Stimulated activated naive CD4-positive, alpha-beta T cell treated with Interleukin-2 at 50 U/mL for 16 hours (primary cell): Measurements from ENCODE around the gene IP6K1.
"Not testable (repeated sequence)": the region's sequence is repeated elsewhere in the genome, so short reads cannot be mapped to it uniquely, and the experiment has no call there.

ENCODE experiments used
- DNase-seq: peaks from one replicate; lab custom pipeline; 2025; lab: John Stamatoyannopoulos, UW

IP6K1 gene

DNA sequence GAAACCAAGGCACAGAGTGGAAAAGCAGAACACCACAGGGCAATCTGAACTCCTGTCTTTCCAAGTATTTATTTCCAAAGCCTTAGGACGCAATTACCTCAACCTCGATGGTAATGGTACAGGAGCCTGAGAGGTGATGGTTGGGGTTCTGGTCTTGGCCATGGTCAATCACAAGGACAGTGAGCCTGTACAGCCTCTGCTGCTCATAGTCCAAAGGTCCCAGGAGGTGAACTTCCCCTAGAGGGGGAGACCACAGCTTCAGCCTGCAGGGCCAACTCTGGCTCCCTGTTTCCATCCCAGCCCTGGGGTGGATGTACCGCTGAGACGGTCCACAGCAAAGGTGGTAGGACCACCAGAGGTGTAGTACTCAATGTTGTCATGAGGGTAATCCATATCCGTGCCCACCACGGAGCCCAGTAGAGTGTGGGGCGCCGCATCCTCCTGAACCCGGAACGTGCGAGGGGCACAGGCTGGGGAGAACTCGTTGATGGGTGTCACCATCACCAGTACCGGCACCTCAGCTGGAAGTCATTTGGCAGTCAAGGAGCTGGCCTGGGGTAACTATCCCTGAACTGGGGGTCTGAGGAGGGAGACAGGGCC is 7.2 kb upstream of the IP6K1 start:
- no peak for DNase-seq

DNA sequence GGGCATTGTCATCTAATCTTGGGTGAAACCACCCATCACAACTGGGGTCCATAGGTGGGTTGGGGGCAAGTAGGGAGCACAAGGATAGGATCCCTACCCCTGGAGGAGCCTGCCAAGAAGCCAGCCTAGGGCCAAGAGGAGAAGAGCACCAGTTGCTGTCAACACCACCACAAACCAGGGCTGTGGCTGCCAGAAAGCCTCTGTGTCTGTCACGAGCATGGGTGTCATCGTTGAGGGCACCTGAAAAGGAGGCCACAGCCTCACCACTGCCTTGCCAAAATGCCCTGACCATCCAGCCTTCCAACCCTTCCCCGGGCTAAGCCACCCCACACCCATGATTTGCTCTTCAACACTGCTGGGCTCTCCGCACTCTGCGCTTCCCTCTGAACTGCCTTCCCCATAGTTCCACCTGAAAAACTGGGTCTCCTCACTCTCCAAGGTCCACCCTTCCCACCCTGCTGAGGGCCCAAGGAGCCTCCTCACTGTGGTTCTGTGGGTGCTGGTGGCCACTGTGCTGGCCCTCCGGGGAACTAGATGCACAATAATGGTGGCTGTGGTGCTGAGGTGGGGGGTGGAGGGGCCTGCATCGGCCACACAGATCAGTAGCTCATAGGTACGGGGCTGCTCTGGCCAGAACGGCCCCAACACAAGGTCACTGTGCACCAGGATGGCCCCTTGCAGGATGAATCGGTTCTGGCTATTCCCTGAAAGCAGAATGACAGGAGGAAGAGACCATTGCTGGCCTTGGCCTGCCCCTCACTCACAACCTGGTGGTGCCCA is 6.2 kb upstream of the IP6K1 start:
- no peak for DNase-seq

DNA sequence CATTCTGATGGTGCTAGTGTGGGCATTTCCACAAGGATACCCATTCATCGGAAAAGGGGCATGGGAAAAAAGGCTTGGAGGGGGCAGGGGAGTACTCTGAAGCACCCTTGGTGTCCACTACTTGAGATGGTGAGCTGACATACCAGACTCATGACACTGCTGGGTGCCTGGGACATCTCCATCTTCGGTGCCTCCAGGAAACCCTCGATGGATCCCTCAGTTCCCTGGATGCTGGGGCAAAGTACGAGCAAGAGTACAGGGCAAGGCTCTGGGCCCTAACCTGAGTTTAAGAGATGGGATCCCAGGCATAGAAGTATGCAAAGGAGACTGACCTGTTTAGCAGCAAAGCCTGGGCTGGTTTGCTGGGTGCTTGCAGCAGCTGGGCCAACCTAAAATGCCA is 5.2 kb upstream of the IP6K1 start:
- DNase-seq, result no peak

DNA sequence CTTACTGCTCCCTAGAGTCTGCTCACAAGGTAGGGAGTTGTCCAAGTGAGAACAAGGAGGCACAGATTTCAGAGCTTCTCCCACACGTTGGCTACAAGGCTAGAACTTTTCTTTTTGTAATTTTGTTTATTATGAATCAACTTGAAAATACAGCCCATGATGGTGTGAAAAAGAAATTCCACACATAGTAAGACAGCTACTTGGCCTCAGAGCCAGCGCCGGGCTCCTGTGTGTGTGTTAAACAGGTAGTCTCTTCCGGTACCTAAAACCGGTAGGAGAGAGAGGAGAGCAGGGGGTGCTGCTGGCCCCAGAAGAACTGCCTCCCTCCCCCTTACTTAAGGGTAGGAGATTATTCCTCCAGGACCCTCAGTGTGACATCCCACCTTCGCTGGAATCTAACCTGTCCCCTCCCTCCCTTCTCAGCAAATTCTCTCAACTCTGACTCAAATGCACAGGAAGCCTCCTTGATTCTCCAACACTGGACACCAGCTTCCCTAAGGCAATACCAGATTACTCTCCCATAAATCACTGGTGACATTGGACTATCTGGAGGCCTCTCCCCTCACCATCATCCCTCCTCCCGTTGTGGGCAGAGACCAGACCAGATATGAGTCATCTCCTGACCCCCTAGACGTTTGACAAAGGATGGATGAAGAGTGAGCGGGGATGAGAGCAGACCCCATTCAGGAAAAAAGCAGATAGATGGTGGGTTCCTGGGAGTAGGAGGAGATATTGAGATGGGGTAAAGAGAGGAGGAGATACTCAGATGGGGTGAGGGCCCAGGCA is 4.5 kb upstream of the IP6K1 start:
- DNase-seq, result no peak

DNA sequence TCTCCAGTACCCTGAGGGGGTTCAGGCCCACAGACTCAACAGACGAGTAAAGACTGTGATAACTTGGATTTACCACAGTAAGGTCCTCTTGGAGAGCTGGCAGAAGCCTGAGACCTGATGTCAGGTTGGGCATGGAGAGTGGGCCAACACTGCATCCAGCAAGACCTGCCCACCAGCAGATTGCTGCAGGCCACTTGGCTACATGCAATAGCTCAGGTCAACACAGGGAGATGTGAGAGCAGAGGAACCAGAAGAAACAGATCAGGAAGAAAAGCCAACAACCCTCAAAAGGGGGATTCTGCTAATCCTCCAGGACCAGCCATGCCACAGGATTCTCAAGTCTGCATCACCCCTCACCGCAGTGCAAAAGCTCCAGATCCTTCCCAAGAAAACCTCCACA is 1.7 kb upstream of the IP6K1 start:
- no peak for DNase-seq

DNA sequence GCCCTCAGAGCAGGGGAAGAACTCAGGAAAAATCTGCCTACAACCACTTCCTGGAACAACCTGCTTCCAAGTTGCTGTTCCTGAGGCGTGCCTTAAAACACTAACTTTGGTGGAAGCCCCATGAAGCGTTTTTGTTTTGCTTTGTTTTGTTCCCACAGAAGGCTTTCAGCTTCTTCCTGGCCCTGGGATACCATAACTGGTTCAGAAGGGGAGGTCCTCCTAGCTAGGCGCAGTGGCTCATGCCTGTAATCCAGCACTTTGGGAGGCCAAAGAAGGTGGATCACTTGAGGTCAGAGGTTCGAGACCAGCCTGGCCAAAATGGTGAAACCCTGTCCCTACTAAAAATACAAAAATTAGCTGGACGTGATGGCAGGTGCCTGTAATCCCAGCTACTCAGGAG is 1.2 kb upstream of the IP6K1 start:
- DNase-seq, result no peak

DNA sequence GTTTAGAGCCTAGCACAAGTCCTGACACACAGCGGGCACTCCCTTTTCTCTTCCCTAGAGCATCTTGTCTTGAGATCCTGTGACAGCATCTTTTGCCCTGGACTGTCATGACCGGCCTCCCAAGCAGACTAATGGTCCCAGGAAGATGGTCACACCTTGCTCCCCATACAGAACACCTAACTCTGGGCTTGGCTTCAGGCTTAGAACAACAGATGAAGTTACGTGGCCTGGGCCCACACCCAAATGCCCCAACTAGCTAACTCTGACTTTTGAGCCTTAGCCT is 781 bp upstream of the IP6K1 start:
- DNase-seq, result no peak

DNA sequence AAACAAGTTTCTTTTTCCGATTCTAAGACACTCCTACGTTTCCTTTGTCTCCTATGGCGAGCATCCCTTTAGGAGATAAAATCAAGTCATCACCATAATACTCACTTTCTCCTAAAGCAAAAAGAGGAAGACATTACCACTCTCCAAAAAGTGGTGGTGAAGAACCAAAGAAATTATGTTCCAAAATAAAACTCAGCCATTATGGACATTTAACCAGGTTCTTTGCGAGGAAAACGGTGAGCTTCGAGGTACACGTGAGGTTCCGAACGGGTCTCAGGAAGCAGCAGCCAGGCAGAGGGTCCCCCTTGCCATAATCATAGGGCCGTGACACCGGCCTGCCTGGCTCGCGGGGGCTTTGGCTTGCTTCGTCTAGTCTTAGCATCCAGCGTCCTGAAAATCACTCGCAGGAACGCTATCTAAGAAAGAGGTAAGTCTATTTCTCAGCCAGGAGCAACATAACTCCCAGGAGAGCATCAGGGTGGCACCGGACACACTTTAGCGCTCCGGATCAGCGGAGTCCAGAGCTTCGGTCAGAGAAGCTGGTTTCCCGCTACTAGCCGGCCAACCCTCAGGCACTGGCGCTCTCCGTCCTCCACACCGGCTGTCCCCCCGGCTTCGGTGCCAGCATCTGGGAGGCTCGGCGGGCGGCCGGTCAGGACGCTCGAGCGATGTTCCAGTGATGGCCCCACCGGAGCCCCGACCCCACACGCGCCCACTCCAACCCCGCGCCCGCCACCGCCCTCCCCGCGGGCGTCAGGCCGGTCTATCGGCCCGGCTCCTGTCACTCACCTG is 581 bp downstream of the IP6K1 start:
- DNase-seq, result no peak

DNA sequence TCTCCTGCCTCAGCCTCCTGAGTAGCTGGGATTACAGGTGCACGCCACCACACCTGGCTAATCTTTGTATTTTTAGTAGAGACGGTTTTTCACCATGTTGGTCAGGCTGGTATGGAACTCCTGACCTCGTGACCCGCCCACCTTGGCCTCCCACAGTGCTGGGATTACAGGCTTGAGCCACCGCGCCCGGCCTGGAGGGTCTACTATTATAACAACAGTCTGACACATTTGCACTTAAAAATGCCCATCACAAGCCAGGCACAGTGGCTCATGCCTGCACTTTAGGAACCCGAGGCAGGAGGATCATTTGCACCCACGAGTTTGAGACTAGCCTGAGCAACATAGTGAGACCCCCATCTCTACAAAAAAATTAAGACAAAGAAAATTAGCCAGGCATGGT is 4.1 kb downstream of the IP6K1 start:
- not testable (repeated sequence) for DNase-seq

DNA sequence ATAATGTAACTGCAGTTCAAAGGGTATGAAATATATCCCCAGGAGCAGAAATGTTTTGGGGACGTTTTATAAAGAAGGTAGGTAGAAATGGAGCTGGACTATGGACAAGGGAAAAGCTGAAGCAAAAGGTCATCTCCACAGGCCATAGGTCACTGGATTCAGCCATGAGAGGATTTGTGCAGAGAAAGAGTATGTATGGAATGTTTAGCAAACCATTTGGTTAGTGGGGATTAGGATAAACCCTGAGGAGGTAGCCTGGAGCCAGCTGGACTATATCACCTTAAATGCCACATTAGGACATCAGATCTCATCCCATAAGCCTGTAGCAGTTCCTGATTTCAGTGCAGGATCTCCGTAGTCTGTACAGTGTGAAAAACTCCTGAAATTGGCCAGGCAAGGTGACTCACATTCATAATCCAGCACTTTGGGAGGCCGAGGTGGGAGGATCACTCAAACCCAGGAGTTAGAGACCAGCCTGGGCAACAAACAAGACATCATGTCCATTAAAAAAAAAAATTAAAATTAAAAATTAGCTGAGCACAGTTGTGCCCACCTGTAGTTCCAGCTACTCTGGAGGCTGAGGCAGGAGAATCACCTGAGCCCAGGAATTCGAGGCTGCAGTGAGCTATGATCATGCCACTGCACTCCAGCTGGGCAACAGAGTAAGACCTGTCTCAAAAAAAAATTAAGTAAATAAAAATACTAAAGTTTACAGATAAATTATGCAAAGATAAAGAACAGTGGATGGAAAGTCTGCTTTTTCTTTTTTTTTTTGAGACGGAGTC is 4.7 kb downstream of the IP6K1 start:
- no peak for DNase-seq

DNA sequence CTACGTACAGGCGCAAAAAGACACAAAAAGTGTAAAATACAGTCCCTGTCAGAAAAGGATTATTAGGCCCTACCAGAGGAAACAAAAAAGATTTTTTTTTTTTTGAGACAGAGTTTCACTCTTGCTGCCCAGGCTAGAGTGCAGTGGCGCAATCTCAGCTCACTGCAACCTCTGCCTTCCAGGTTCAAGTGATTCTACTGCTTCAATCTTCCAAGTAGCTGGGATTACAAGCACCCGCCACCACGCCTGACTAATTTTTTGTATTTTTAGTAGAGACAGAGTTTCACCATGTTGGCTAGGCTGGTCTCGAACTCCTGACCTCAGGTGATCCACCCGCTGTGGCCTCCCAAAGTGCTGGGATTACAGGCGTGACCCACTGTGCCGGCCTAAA is 5.4 kb downstream of the IP6K1 start:
- not testable (repeated sequence) for DNase-seq

DNA sequence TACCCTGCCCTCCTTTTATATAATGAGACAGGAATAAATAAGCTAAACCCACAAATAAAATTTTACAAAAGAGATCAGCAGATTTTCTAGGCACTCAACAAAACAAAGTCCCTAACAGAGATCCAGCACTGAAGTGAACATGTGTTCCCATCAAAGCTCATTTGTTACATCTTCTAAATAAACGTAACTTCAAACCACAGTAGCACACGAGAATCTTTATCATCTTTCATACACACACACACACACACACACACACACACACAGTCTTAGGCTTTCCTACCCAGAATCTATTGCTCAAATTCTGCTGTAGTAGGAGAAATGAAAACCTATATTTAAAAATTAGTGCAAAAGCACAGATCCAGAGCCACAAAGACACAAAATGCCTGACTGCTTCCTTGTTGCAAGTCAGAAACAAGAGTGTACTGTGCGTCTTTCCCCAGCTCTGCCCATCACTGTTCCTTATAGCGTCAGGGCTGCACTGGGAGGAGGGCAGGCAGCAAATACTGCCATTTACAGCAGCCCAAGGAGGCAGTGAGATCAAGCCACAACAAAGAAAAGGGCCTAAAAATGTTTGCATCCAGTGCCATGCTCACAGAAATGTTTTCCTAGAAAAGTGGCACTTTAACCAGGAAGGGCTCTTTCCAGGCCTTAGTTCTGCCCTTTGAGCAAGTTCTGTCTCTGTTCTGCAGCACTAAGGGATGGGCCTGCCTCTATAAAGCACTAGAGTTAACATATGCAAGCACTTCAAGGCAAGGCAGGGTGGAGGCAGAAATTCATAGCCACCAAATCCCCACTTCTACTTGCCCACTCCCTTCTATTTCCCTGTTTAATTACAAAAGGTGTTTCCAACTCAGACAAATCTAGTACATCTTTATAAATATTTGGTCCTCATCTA is 6.0 kb downstream of the IP6K1 start:
- DNase-seq, result no peak

DNA sequence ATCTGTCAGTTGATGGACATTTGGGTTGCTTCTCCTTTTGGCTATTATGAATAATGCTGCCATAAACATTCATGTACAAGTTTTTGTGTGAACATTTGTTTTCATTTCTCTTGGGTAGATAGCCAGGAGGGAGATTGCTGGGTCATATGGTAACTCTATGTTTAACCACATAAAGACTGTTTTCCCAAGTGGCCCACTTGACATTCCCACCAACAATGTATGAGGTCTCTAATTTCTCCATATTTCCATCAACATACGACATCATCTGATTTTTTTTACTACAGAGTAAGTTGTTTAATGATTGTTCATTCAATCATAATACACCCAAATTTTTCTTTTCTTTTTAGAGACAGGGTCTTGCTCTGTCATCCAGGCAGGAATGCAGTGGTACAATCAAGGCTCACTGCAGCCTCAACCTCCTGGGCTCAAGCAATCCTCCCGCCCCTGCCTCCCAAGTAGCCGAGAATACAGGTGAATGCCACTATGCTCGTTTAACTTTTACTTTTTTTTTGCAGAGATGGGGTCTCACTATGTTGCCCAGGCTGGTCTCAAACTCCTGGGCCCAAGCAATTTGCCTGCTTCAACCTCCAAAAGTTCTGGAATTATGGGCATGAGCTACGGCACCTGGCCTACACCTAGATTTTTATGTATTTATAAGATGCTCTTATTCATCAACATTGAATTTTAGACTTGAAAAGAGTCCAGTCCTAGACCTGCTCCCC is 6.8 kb downstream of the IP6K1 start:
- DNase-seq, result no peak

DNA sequence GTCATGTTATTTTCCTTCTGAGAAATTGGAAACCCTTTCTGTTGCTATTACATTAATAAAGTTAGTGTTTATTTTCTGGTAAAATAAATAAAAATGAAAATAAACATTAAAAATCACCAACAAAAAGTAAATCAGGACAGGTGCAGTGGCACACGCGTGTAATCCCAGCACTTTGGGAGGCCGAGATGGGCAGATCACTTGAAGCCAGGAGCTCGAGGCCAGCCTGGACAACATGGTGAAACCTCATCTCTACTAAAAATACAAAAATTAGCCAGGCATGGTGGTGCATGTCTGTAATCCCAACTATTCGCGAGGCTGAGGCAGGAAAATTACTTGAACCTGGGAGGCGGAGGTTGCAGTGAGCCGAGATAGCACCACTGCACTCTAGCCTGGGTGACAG is 10.2 kb downstream of the IP6K1 start:
- not testable (repeated sequence) for DNase-seq

DNA sequence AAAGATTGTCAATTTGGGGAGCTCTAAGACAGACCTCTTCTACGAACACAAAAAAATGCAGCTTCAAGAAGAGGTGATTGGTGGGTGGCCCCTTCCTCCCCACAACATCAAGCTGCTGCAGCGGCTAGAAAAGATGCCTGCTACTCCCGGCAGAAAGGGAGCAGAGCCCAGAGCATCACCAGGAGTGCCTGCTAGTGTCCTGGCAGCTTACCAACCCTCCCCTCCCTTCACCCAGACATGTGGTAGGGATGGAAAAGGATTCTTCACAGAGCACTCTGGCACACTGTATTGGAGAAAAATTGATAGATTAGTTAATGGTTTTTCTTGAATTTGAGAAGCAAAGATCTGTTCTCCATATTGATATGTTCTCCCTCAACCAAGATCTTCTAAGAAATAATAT is 10.8 kb downstream of the IP6K1 start:
- DNase-seq, result no peak

DNA sequence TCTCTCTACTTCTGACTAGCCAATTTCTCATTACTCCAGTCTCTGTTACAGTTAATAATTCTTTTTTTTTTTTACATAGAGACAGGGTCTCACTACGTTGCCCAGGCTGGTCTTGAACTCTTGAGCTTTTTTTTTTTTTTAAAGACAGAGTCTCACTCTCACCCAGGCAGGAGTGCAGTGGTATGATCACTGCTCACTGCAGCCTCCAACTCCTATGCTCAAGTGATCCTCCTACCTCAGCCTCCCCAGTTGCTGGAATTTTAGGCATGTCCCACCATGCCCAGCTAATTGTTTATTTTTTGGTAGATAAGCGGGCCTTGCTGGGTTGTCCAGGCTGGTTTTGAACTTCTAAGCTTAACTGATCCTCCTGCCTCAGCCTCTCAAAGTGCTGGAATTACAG is 13.6 kb downstream of the IP6K1 start:
- no peak for DNase-seq

DNA sequence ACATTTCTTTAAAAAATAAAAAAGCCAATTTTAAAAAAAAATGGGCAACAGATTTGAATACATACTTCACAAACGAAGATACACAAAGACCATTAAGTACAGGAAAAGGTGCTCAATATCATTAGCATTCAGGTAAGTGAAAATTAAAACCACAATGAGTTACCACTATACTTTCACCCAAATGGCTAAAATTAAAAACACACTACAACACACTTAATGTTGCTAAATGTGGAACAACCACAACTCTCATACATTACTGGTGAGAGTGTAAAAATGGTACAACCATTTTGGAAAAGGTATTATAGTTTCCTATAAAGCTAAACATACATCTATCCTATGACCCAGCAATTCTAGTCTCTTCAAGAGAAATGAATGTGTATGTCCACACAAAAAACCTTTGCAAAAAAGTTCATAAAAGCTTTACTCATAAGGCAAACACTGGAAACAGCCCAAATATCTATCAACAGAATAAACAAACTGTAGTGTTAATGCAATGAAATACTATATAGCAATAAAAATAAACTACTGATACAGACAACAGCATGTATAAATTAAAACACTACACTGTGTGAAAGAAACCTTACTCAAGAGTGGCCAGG is 14.9 kb downstream of the IP6K1 start:
- DNase-seq, result no peak

DNA sequence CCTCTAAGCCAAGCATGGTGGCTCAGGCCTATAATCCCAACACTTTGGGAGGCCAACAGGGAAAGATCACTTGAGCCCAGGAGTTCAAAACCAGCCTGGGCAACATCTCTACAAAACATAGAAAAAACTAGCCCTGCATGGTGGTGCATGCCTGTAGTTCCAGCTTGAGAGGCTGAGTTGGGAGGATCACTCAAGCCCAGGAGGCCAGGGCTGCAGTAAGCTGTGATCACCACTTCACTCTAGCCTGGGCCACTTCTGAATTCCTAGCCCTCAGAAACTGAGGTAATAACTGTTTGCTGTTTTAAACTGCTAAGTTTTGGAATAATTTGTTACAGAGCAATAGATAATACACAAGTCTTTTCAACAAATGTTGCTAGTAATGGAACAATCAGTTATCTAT is 16.4 kb downstream of the IP6K1 start:
- DNase-seq, result no peak

DNA sequence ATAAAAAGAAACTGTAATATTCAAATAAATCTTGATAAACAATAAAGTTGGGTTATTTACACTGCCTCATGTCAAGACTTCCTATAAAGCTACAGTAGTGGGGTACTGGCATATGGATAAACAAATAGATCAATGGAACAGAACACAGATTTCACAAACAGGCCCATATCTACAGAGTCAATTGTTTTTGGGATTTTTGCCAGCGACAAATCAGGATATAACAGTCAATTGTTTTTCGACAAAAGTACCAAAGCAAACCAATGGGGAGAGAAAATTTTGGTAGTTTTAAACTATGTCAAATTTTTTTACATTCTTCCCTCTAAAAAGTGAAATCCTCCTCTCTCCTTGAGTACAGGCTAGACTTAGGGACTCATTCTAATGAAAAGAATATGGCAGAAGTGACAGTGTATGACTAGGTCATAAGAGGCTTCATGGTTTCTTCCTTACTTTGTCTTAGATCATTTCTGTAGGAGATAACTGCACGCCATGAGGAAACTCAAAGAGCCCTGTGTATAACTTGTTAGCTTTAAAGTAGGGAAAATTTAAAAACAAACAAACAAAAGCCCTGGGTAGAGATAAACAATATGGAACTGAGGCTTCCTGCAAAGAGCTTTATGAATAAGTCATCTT is 16.9 kb downstream of the IP6K1 start:
- no peak for DNase-seq
